ENCODE results near the gene RFXAP.

Gene RFXAP

GRCh38 chr13:36870050-36870692 lies 51.1 kb downstream of the RFXAP start:
- no peak overlapping the region for H3K4me3 ChIP-seq (ENCODE audit: low read depth, low read length)
- no peak for DNase-seq
- no peak for TF ChIP-seq CTCF (IDR thresholded peaks at IDR 0.05; ENCODE audit: low read depth, low read length)
- H3K9me3 ChIP-seq (ENCODE audit: severe bottlenecking): no peaks in the 10 kb centered on the region
- H3K36me3 ChIP-seq: peaks cover 7% of the 10 kb centered on the region
- H3K27ac ChIP-seq: peak overlapping the region; percentile 56
- no peaks in the 10 kb centered on the region for H3K27me3 ChIP-seq (ENCODE audit: insufficient read depth, low read depth, severe bottlenecking)

GRCh38 chr13:36872621-36873020 lies 53.6 kb downstream of the RFXAP start:
- no peak for DNase-seq
- no peak overlapping the region for H3K4me3 ChIP-seq (ENCODE audit: low read depth, low read length)
- no peak overlapping the region for H3K27ac ChIP-seq
- H3K27me3 ChIP-seq (ENCODE audit: insufficient read depth, low read depth, severe bottlenecking): no peaks in the 10 kb centered on the region
- peaks cover 3% of the 10 kb centered on the region for H3K36me3 ChIP-seq
- TF ChIP-seq CTCF (IDR thresholded peaks at IDR 0.05; ENCODE audit: low read depth, low read length): no peak
- H3K9me3 ChIP-seq (ENCODE audit: severe bottlenecking): no peaks in the 10 kb centered on the region

GRCh38 chr13:36875431-36875830 lies 56.4 kb downstream of the RFXAP start:
- H3K9me3 ChIP-seq (ENCODE audit: severe bottlenecking): no peaks in the 10 kb centered on the region
- H3K27me3 ChIP-seq (ENCODE audit: insufficient read depth, low read depth, severe bottlenecking): no peaks in the 10 kb centered on the region
- H3K27ac ChIP-seq: no peak overlapping the region
- DNase-seq: no peak
- no peak overlapping the region for H3K4me3 ChIP-seq (ENCODE audit: low read depth, low read length)
- no peak for TF ChIP-seq CTCF (IDR thresholded peaks at IDR 0.05; ENCODE audit: low read depth, low read length)
- peaks cover 2% of the 10 kb centered on the region for H3K36me3 ChIP-seq

- Histone ChIP-seq H3K9me3 (ENCODE audit: severe bottlenecking) (no peaks in the 10 kb centered on the region), H3K36me3 (peaks cover 2% of the 10 kb centered on the region), H3K27ac (no peak overlapping the region), H3K4me3 (ENCODE audit: low read depth, low read length) (no peak overlapping the region), H3K27me3 (ENCODE audit: insufficient read depth, low read depth, severe bottlenecking) (no peaks in the 10 kb centered on the region)
- DNase-seq: no peak
- TF ChIP-seq CTCF (IDR thresholded peaks at IDR 0.05; ENCODE audit: low read depth, low read length): no peak
Observed at GRCh38 chr13:36875961-36876360, 56.9 kb downstream of the RFXAP start.
